H7 (cell line): ENCODE measurements around the gene B9D2. TPM values are rescaled to one million over a fixed set of nuclear protein-coding genes. Genes with fewer than 3 reads are reported as not detected.
"Not testable (repeated sequence)": the region's sequence is repeated elsewhere in the genome, so short reads cannot be mapped to it uniquely, and the experiment has no call there.

ENCODE experiments used
- DNase-seq: peaks from one replicate; pipeline ENCODE4 v3.0.0; 2012
- H3K27me3 ChIP-seq: 2 replicates; pipeline ENCODE4 v1.6.0; 2011; ENCODE audit warnings: mild to moderate bottlenecking, low read length; ENCODE audit not compliant: control insufficient read depth, insufficient read depth
- H3K36me3 ChIP-seq: replicated peaks from 2 replicates; pipeline ENCODE4 v1.5.1; 2011; ENCODE audit warnings: low read length; ENCODE audit not compliant: control insufficient read depth, insufficient read depth
- H3K4me3 ChIP-seq: 2 replicates; pipeline ENCODE4 v1.5.1; 2011; ENCODE audit warnings: low read depth, mild to moderate bottlenecking, control low read depth, low read length, moderate library complexity; ENCODE audit not compliant: insufficient read depth
- total RNA-seq: library from RNA; depleted of rRNA; stranded (reverse); fragments of >200 nt; shearing (Covaris generic); gene quantifications from 2 replicates; pipeline ENCODE4 v1.2.3, GENCODE V29; 2014

The B9D2 gene
- total RNA-seq, 1 experiment from 2014 or later, result 2.9 TPM

GRCh38 chr19:41399091-41399490, 35.1 kb upstream of the B9D2 start:
- no peaks in the 10 kb centered on the region for H3K36me3 ChIP-seq
- no peak overlapping the region for H3K4me3 ChIP-seq
- no peaks in the 10 kb centered on the region for H3K27me3 ChIP-seq
- DNase-seq, result no peak

- Histone ChIP-seq H3K36me3 (no peaks in the 10 kb centered on the region), H3K27me3 (no peaks in the 10 kb centered on the region), H3K4me3 (no peak overlapping the region)
- DNase-seq, result no peak
Measured at GRCh38 chr19:41398598-41398997, 34.6 kb upstream of the B9D2 start.

GRCh38 chr19:41398050-41398418, 34.1 kb upstream of the B9D2 start:
- DNase-seq, result peak; percentile 47
- no peaks in the 10 kb centered on the region for H3K27me3 ChIP-seq
- H3K4me3 ChIP-seq, result peak overlapping the region; percentile 51
- H3K36me3 ChIP-seq, result no peaks in the 10 kb centered on the region

GRCh38 chr19:41397086-41398049, 33.4 kb upstream of the B9D2 start, which contains the start of the genes BCKDHA and EXOSC5:
TSS of gene BCKDHA (plus strand) at chr19:41397818. CDS start at chr19:41397828, 10 bp downstream.
TSS of gene EXOSC5 (minus strand) at chr19:41397359. CDS start at chr19:41397328, 31 bp downstream.
- H3K27me3 ChIP-seq, result no peaks in the 10 kb centered on the region
- peak; percentile 99 for DNase-seq
- no peaks in the 10 kb centered on the region for H3K36me3 ChIP-seq
- peak within 1 kb of the TSS; percentile 87 for H3K4me3 ChIP-seq

GRCh38 chr19:41395355-41395754, 31.4 kb upstream of the B9D2 start:
- no peaks in the 10 kb centered on the region for H3K27me3 ChIP-seq
- DNase-seq, result no peak
- no peak overlapping the region for H3K4me3 ChIP-seq
- H3K36me3 ChIP-seq, result peaks cover 8% of the 10 kb centered on the region

- Histone ChIP-seq H3K36me3 (peaks cover 8% of the 10 kb centered on the region), H3K4me3 (no peak overlapping the region), H3K27me3 (no peaks in the 10 kb centered on the region)
- DNase-seq, result no peak
Measured at GRCh38 chr19:41392775-41393174, 28.8 kb upstream of the B9D2 start.

GRCh38 chr19:41391618-41392017, 27.7 kb upstream of the B9D2 start:
- DNase-seq, result no peak
- Histone ChIP-seq H3K36me3 (peaks cover 8% of the 10 kb centered on the region), H3K4me3 (no peak overlapping the region), H3K27me3 (no peaks in the 10 kb centered on the region)

- H3K36me3 ChIP-seq, result peaks cover 5% of the 10 kb centered on the region
- DNase-seq, result peak; percentile 36
- H3K4me3 ChIP-seq, result no peak overlapping the region
- no peaks in the 10 kb centered on the region for H3K27me3 ChIP-seq
Measured at GRCh38 chr19:41386442-41386841, 22.5 kb upstream of the B9D2 start.

- H3K4me3 ChIP-seq, result no peak overlapping the region
- H3K27me3 ChIP-seq, result no peaks in the 10 kb centered on the region
- no peak for DNase-seq
- H3K36me3 ChIP-seq, result no peaks in the 10 kb centered on the region; the same call in 1 of the 2 replicates
Measured at GRCh38 chr19:41384351-41384750, 20.4 kb upstream of the B9D2 start.

GRCh38 chr19:41381536-41381935, 17.6 kb upstream of the B9D2 start:
- H3K27me3 ChIP-seq, DNase-seq, H3K36me3 ChIP-seq, H3K4me3 ChIP-seq: not testable (repeated sequence)

- DNase-seq, result peak; percentile 82
- Histone ChIP-seq H3K36me3 (no peaks in the 10 kb centered on the region; the same call in 1 of the 2 replicates), H3K27me3 (no peaks in the 10 kb centered on the region), H3K4me3 (no peak overlapping the region)
Measured at GRCh38 chr19:41377977-41378709, 14.2 kb upstream of the B9D2 start.

GRCh38 chr19:41376998-41377365, 13.0 kb upstream of the B9D2 start:
- DNase-seq, result no peak
- no peaks in the 10 kb centered on the region for H3K27me3 ChIP-seq
- peak overlapping the region; percentile 72 for H3K4me3 ChIP-seq
- no peaks in the 10 kb centered on the region; the same call in 1 of the 2 replicates for H3K36me3 ChIP-seq

GRCh38 chr19:41376241-41376997, 12.5 kb upstream of the B9D2 start, which contains the start of gene TMEM91:
TSS of gene TMEM91 (plus strand) at chr19:41376533. CDS start at chr19:41378310, 1,777 bp downstream.
- H3K27me3 ChIP-seq, result no peaks in the 10 kb centered on the region
- no peaks in the 10 kb centered on the region; the same call in 1 of the 2 replicates for H3K36me3 ChIP-seq
- peak; percentile 93 for DNase-seq
- H3K4me3 ChIP-seq, result peak within 1 kb of the TSS; percentile 72

GRCh38 chr19:41373993-41374392, 10.0 kb upstream of the B9D2 start:
- Histone ChIP-seq H3K4me3 (no peak overlapping the region), H3K36me3 (no peaks in the 10 kb centered on the region; the same call in 1 of the 2 replicates), H3K27me3 (no peaks in the 10 kb centered on the region)
- no peak for DNase-seq
